Bronchial epithelial cell (primary cell): ENCODE data around the gene CNRIP1. TPM values are rescaled to one million over a fixed set of nuclear protein-coding genes. Genes with fewer than 3 reads are reported as not detected.

ENCODE experiments used
- DNase-seq: peaks from one replicate; pipeline ENCODE4 v3.0.0-alpha.2; 2010; ENCODE audit warnings: low read depth
- FAIRE-seq: peaks from 2 replicates; lab custom pipeline; 2011; peaks lifted over from hg19 to GRCh38; lab: Jason Lieb, UNC
- H3K27me3 ChIP-seq: 2 replicates; pipeline ENCODE4 v1.5.1; 2011; ENCODE audit warnings: low read length; ENCODE audit not compliant: control insufficient read depth, insufficient read depth
- H3K36me3 ChIP-seq: 2 replicates; pipeline ENCODE4 v1.5.1; 2011; ENCODE audit warnings: low read length; ENCODE audit not compliant: control insufficient read depth, insufficient read depth
- H3K4me3 ChIP-seq: 2 replicates; pipeline ENCODE4 v1.5.1; 2011; ENCODE audit warnings: mild to moderate bottlenecking, low read depth, low read length, control low read depth
- CTCF ChIP-seq: IDR thresholded peaks from 2 replicates; pipeline ENCODE4 v1.5.1; 2011; ENCODE audit warnings: mild to moderate bottlenecking, moderate library complexity, low read length, control low read depth, inconsistent platforms; ENCODE audit not compliant: insufficient read depth, severe bottlenecking
- total RNA-seq: library from RNA; depleted of rRNA; stranded (reverse); fragments of >200 nt; gene quantifications from 2 replicates; pipeline ENCODE4 v1.2.1, GENCODE V29; 2014

The CNRIP1 gene
- total RNA-seq, 1 donor from 2014 or later: 0.26 TPM

GRCh38 chr2:68244456-68244855 is 75.3 kb downstream of the CNRIP1 start:
- FAIRE-seq: no peak
- TF ChIP-seq CTCF: no peak
- Histone ChIP-seq H3K36me3 (no peaks in the 10 kb centered on the region), H3K4me3 (no peak overlapping the region), H3K27me3 (no peaks in the 10 kb centered on the region)
- no peak for DNase-seq

Other genes with a start within 250 kb of the CNRIP1 start
- 13.2 TPM in 2 replicates for gene PNO1, start 162.1 kb downstream of the CNRIP1 start, total RNA-seq
- gene PPP3R1, start 67.4 kb downstream of the CNRIP1 start, total RNA-seq: 19.2 and 26.5 TPM in 2 replicates
- gene PLEK, start 45.3 kb upstream of the CNRIP1 start, total RNA-seq: under 0.01 TPM in 1 of 2 replicates, not detected in the other
- gene FBXO48, start 147.3 kb upstream of the CNRIP1 start, total RNA-seq: 0.26 and 0.64 TPM in 2 replicates
- 4.2 and 6.1 TPM in 2 replicates for gene APLF, start 147.6 kb upstream of the CNRIP1 start, total RNA-seq